Sigmoid colon (tissue), 4 donors: ENCODE data around the gene MALAT1.
"Not testable (repeated sequence)": the region's sequence is repeated elsewhere in the genome, so short reads cannot be mapped to it uniquely, and the experiment has no call there.

ENCODE experiments used
- CTCF ChIP-seq, 4 experiments: fragments of 450-650 bp in 3 of 4; fragments of 200-600 bp in 1 of 4; IDR thresholded peaks; one replicate each; pipeline ENCODE4 v1.5.1; 2016 to 2019; ENCODE audit warnings: antibody characterized with exemption in 4 of 4, mild to moderate bottlenecking in 3 of 4, moderate library complexity in 2 of 4
- POLR2AphosphoS5 ChIP-seq, 4 donors: sonication (generic); formaldehyde crosslinking; IDR thresholded peaks; one replicate each; pipeline ENCODE4 v1.6.1; 2017; ENCODE audit warnings: antibody characterized with exemption in 4 of 4

- not testable (repeated sequence) for TF ChIP-seq CTCF, POLR2AphosphoS5 (IDR thresholded peaks at IDR 0.05)
Measured at GRCh38 chr11:65452259-65452658, 46.6 kb upstream of the MALAT1 start.
